ENCODE measurements around the gene RPL37A.

GRCh38 chr2:216497382-216498069, 1.1 kb upstream of the RPL37A start:
- TF ChIP-seq POLR2A (IDR thresholded peaks at IDR 0.05) (no peak), CTCF (IDR thresholded peaks at IDR 0.05 in 4 of 5, conservative IDR thresholded peaks at IDR 0.05 in 1 of 5) (no peak)
